HG03469 (cell line): Measurements from ENCODE around the gene DBP.
"Not testable (repeated sequence)": the region's sequence is repeated elsewhere in the genome, so short reads cannot be mapped to it uniquely, and the experiment has no call there.

Experiments used
- ATAC-seq: cut with Tn5 transposase; IDR thresholded peaks from one replicate; pipeline ENCODE4 v1.9.1; 2021; ENCODE audit warnings: mild to moderate bottlenecking, moderate library complexity, moderate number of reproducible peaks; ENCODE audit not compliant: unreplicated experiment

DBP gene

DNA sequence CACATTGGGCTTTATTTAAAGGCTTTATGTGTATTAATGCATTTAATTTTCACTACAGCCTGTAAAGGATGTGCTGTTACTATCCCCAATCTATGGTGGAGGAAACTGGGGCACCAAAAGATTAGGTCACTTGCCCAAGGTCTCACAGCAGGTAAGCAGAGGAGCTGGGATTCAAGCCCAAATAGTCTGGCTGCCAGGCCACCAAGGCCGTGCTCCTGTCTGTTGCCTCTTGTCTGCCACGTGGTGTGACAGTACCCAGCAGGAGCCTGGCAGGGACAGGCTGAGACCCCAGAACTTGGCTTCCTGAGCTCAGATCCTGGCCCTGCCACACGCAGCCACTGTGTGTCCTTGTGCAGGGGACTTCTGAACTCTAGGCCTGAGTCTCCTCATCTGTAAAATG is 31.2 kb upstream of the DBP start:
- ATAC-seq: no peak

DNA sequence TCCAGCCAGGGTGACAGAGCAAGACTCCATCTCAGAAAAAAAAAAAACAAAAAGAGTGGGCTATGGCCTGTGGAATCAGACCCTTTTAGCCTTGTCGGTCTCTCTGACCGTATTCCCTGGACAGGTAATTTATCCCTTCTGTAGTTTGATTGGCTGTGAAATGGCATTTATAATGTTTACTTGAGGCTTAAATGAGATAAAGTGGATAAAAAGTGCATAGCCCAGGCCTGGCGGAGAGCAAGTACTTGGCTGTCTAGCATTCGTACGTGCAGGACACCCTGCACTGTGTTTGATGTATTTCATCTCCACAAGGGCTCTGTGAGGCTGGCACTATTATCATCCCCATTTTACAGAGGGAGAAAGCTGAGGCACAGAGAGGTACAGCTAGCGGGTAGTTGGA is 28.6 kb upstream of the DBP start:
- no peak for ATAC-seq

DNA sequence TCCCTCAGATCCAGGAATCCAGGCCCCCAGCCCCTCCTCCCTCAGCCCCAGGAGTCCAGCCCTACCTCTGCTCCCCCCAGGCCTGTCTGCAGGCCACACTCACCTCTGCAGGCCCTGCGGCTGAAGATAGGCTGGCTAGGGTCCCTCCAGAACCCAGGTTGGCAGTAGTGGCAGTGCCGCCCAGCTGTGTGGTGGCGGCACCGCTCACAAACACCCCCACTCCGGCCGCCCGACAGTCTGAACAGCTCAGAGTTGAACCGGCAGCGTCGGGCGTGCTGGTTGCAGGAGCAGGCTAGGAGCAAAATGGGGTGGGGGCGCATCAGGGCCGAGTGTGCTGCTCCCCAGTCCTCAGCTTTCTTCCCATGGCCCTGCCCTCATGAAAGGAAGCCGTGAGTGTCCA is 27.3 kb upstream of the DBP start:
- no peak for ATAC-seq

DNA sequence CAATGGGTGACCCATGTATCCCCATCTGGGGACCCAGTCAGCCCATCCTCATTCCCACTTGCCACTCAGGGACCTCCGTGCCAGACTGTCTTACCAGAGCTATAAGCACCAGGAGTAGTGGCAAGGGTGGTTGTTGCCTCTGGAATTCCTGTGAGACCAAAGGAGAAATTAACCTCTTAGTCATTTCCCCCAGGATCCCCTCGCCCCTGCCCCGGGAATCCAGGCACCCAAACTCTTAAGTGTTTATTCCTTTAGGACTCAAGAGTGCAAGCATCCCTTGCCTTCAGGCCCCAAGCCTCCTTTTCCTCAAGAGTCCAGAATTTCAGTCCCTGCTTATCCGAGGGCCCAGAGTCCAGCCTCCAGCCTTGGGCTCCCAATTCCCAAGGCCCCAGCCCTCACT is 26.5 kb upstream of the DBP start:
- no peak for ATAC-seq

DNA sequence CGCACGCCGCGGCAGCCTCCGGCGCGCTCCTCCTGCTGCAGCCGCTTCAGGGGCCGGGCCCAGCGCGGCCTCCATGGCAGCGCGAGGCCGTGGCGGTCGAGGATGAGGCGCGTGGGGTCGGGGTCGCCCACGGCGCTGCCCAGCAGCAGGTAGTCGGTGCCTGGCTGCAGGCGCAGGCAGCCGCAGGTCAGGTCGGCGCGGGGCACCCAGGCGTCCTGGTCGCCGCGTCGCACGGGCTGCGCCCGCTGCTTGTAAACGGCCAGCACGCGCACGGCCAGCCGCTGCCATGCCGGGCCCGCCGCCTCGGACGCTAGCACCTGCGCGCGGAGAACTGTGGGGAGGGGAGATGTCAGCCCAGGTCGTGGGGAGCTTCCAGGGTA is 24.5 kb upstream of the DBP start:
- ATAC-seq: no peak

DNA sequence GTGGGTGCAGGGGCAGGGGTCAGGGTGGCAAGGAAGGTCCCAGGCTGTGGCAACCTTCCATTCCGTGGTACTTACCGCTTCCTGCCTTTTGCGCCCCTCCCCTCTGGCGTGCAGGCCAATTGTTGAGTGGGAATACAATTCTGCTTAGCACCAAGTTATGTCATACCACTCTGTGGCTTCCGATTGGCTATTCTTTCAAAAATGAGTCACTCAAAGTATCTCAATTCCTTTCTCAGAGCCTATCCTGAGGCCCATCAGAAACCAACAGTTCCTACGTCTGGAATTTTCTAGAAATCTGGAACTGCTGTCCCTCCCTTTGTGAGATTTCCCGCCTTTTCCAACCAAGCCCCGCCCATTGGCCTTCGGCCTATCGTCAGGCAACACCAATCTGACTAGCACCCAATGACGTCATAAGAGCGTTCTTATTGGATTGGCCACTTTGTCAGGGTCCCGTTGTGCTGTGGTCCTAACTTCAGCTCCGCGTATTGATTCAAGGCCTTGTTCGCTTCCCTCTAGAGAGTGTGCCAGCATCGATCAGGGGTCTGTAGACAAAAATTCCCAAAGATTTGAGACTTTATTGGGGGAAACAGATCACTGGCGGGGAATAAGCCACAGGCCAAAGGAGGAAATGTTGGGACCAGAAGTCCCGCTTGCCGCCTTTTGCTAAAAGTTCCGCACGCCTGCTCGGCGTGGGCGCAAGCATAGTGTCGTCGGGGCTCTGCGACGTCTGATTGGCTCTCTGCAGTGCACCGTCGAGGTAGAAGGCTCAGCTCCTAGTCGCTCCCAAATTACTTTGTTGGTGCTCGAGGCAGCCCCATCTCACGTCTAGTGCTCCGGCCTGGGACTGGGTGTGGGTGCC is 23.9 kb upstream of the DBP start:
- peak; percentile 47 for ATAC-seq

DNA sequence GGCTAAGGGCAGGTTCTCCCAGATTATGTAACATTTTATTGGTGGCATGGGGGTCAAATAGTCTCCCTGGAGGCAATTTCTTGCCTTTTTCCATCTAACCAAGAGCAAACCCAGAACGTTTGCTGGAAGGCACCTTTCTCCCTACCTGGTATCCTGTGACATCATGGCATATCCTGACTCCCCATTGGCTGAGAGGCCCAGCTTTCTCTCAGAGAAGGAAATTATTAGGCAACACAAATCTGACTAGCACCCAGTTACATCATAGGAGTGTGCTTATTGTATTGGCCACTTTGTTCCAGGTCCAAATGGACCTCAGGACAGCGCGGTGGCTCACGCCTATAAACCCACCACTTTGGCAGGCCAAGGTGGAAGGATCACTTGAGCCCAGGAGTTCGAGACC is 22.6 kb upstream of the DBP start:
- no peak for ATAC-seq

DNA sequence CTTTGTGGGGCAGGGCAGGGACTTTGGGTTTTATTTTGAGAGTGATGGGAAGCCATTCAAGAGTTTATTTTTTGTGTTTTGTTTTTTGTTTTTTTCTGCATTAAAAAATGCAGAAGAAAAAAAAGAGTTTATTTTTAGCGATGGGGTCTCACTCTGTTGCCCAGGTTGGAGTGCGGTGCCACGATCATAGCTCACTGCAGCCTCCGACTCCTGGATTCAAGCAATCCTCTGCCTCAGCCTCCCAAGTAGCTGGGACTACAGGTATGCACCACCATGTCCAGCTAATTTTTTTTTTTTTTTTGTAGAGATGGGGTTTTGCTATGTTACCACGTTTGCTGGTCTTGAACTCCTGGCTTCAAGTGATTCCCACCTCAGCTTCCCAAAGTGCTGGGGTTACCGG is 21.3 kb upstream of the DBP start:
- ATAC-seq: no peak

DNA sequence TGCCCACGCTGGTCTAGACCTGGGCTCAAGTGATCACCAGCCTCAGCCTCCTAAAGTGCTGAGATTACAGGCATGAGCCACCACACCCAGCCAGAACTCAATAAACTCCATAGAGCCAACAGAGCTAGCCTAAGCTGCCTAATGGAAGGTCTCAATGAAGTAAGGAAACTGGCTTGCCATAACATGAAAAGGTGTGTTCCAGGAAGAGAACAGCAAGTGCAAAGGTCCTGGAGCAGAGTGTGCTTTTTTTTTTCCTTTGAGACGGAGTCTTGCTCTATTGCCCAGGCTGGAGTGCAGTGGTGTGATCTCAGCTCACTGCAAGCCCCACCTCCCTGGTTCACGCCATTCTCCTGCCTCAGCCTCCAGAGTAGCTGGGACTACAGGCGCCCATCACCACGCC is 20.6 kb upstream of the DBP start:
- ATAC-seq: not testable (repeated sequence)

DNA sequence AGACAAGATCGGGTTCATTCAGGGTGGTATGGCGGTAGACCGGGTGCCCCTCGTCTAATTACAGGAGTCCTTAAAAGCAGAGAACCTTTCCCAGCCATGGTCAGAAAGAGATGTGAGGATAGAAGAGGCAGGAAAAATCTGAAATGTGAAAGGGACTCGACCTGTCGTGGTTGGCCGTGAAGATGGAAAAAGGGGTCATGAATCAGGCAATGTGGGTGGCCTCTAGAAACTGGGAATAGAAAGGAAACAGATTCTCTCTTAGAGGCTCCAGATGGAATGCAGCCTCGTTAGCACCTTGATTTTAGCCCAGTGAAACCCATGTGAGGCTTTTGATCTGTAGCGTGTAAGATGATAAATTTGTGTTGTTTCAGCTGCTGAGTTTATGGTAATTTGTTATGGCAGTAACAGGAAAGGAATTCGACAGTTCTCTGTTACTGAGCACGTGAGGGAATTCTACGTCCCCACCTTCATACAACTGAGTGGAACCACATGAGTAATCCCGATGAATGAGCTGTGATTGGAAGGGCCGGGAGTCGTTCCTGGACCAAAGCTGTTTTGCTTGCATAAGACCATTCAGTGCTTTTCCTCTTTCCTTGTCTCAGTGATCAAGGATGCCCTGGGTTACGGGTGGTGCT is 19.8 kb upstream of the DBP start:
- no peak for ATAC-seq

DNA sequence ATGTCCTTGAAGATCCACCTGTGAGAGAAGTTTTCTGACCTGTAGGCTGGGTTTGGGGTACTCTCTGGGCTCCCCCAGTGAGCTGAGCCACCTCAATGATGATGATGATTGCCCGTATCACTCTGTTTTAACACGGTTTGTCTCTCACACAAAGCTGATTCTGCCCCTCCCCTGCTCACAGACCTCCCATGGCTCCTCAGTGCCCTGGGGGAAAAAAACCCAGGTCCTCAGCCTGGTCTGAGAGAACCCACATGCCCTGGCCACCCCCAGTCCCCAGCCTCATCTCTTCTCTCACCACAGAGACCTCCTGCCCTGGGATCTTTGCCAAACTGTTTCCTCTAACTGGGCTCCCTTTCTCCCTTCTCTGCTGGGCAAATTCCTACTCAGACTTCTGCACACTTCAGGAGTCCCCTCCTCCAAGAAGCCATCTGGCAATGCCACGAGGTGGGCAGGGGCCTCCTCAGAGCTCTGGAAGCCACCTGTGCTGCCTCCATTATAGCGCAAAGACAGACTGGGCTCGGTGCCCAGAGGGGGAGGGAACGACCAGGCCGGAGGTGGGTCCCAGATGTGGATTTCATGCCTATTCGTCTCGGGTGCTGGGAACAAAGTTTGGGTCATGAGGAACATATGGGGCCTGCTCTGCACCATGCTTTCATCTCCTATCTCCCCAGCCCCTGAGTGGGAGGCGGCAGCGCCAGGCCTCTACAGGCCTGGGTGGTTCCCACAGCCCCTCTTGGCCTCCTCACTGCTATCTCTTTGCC is 17.3 kb upstream of the DBP start:
- ATAC-seq: no peak

DNA sequence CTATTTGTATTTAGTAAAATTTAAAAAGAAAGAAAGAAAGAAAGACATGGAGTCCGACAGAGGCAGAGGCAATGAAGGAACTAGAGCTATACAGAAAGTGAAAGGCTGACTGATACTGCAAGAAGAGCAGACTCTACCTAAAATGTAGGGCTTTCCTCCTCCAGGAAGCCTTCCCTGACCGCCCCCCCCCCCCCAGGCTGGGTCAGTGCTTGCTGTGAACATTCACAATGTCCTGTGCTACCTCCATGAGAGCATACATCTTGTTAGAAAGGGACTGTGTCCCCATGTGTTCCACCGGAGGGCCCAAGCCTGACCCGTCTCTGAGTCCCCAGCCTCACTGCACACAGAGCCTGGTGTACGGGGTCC is 14.5 kb upstream of the DBP start:
- ATAC-seq: no peak

DNA sequence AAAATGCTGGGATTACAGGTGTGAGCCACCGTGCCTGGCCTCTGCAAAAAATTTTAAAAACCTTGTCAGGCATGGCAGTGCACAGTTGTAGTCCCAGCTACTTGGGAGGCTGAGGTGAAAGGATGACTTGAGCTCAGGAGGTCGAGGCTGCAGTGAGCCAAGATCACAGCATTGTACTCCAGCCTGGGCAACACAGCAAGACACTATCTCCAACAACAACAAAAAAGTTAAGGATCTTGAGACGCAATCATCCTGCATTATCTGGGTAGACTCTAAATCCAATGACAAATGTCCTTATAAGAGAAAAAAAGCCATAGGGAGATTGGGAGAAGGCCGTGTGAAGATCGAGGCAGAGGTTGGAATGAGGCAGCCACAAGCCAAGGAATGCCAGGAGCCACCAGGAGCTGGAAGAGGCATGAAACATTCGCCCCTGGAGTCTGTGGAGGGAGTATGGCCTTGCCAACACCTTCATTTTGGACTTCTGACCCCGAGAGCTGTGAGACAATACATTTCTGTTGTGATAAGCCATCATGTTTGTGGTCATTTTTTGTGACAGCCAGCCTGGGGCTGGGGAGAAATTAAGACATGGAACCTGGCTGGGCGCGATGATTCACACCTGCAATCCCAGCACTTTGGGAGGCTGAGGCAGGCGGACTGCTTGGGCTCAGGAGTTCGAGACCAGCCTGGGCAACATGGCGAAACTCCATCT is 13.9 kb upstream of the DBP start:
- ATAC-seq: no peak

DNA sequence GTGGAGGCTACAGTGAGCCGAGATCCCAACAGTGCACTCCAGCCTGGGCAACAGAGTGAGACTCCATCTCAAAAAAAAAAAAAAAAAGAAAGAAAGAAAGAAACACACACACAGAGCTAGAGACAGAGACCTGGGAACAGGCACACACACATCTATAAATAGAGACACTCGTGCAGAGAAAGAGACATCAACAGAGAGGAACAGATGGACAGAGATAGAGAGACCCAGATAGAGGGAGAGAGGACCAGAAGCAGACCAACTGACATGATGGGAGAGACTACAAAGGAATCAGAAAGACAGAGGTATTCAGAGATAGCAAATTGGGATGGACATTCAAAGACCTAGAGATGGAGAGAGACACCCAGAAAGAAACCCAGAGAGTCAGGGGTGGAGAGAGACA is 11.0 kb upstream of the DBP start:
- ATAC-seq: no peak

DNA sequence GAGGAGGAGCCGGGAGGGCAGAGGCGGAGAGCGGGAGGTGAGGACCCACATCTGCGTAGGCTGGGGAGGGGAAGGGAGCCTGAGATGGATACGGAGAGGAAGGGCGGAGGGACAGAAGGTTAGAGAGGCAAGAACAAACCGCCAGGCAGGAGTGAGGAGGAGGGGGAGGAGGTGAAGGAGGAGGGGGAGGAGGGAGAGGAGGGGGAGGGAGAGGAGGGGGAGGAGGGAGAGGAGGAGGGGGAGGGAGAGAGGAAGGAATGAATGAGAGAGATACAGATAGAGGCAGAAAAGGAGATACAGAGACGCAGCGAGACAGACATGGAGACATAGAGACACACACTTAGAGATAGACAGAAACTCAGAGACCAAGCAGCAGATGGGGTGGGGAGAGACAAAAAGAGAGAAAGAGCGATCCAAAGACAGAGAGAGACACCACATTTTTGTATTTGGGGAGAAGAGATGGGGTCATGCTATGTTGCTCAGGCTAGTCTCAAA is 9.6 kb upstream of the DBP start:
- no peak for ATAC-seq

DNA sequence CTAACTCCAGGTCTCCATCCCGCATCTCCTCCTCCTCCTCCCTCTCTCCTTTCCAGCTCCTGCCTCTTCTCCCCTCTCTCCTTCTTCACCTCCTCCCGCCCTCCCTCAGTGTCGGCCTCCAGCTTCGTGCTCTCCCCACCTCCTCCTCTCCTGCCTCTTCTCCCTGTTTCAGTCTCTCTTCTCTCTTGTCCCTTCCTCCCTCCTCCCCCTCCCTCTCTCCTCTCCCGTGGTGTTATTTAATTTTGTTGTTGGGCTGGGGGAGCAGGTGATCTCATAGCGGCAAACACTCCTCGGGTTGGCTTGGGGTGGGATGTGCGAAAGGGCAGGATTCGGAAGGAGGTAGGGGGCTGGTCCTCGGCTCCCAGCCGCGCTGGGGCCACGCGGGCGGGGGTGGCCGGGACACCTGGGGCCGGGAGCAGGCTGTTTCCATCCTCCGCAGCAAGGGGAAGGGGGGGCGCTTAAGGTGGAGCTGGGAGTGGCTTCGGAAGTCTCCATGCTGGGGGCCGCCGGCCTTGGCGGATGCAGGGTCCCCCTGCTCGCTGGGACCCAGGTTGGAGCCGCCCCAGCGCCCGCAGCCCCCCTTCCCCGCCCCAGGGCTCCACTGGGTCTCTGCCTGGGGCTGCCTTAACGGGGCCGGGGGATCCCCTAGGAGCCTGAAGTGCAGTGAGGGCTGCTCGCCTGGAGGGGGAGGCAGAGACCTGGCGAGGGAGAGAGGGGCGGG is 9.0 kb upstream of the DBP start, which contains the start of gene CA11:
Gene CA11 (minus strand): TSS at position 187 of the 721 bp plus-strand sequence. CDS start 555 bp downstream, outside the sequence.
- no peak for ATAC-seq

DNA sequence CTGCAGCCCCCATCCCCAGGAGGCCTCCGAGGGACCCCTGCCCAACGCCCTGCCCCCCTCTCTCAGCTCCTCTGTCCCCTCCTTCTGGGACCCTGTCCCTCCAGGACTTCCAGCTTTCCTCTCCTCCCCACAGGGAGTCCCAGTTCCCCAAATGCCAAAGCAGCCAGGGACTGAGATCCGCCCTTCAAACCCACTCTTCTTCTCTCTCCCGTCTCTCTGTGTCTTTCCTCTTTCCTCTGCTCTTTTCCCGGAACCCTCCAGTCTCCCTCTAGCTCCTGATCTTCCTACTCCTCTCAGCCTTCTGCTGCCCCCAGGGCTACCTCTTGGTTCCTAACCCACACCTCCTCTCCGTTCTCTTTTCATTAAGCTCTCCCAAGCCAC is 8.4 kb upstream of the DBP start:
- ATAC-seq: no peak

DNA sequence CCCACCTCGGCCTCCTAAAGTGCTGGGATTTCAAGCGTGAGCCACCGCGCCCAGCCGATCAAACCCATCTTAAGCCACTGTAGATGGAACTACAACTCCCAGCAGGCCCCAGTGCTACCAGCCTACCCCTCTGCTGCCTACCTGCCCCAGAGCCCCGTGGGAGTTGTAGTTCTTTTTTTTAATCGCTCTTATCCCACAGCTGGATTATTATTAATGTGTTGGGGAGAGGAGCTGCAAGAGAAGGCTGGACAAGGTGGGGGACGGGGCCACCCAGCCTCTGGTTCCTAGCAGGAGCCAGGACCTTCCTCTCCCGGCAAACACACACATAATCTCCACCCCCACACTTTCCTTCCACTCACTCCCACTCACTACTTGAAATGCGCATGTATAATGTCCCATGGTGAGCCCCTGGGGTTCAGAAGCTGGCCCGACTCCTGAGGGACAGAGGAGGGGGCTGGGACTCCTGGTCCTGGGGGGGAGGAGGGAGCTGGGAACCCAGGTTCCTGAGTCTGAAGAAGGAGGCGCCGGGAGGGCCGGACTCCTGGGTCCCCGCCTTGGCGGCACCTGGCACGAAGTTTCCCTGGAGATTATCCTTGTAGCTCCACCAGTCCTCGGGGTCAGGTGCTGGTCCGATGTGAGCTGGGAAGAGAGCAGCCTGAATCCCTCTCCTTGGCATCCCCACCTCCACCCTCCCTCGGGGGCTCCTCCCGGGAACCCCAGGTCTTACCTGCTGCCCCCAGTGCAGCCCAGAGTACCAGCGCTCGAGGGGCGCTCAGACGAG is 7.8 kb upstream of the DBP start:
- ATAC-seq: peak; percentile 33

DNA sequence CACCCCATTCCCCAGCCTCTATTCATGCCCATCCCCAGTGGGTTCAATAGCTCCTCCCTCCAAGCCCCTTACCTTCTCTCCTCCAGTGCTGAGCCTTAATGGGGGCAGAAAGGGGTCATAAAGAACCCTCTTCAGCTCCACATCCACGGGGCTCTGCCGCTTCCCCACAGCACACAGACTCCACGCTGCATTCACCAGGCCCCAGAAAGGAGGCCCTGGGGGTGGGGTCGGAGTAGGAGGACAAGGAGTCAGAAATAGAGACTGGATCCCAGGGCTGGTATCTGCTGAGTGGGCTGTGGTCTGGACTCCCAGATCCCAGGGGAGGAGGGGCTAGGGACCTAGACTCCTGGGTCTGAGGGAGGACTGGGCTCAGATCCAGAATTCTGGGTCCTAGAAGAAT is 7.2 kb upstream of the DBP start:
- no peak for ATAC-seq

DNA sequence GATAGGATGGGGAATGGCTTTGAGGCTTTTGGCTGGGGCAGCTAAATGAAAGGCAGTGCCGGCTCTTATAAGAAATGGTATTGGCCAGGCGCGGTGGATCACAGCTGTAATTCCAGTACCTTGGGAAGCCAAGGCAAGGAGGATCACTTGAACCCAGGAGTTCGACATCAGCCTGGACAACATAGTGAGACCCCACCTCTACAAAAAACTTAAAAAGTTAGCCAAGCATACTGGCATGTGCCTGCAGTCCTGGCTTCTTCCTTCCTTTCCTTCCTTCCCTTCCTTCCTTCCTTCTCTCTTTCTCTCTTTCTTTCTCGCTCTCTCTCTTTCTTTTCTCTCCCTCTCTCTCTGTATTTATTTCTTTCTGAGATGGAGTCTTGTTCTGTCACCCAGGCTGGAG is 5.7 kb upstream of the DBP start:
- ATAC-seq: no peak
